HL-60 (cell line): ENCODE results near the gene TCFL5.

Source experiments
- DNase-seq, 2 experiments: peaks; one replicate each; pipeline ENCODE4 v3.0.0-alpha.2; 2010 to 2020; ENCODE audit warnings: low read depth in 1 of 2, low spot score in 1 of 2
- H3K27ac ChIP-seq: fragments of 250-450 bp; sonication (Bioruptor Pico); replicated peaks from 2 replicates; pipeline ENCODE4 v1.5.1; 2020; ENCODE audit warnings: mild to moderate bottlenecking, moderate library complexity
- H3K27me3 ChIP-seq: fragments of 250-450 bp; sonication (Bioruptor Pico); 2 replicates; pipeline ENCODE4 v1.5.1; 2021; ENCODE audit warnings: mild to moderate bottlenecking, moderate library complexity; ENCODE audit not compliant: insufficient read depth, poor library complexity, severe bottlenecking
- H3K4me3 ChIP-seq: replicated peaks from 2 replicates; pipeline ENCODE4 v1.5.1; 2011; ENCODE audit warnings: mild to moderate bottlenecking, control low read depth, low read length; ENCODE audit not compliant: insufficient read depth
- GABPA ChIP-seq: IDR thresholded peaks from 2 replicates; pipeline ENCODE4 v1.6.1; 2012; ENCODE audit warnings: low read depth
- POLR2AphosphoS5 ChIP-seq: IDR thresholded peaks from 2 replicates; pipeline ENCODE4 v1.6.1; 2012; ENCODE audit warnings: low read depth
- SPI1 ChIP-seq: IDR thresholded peaks from 2 replicates; pipeline ENCODE4 v1.6.1; 2012; ENCODE audit warnings: low read depth, mild to moderate bottlenecking, borderline replicate concordance
- TF ChIP-seq, protein P1 (sequence below): IDR thresholded peaks from 2 replicates; pipeline ENCODE4 v1.6.1; 2012; ENCODE audit warnings: low read depth; ENCODE audit not compliant: insufficient replicate concordance
- TF ChIP-seq, protein P2 (sequence below): IDR thresholded peaks from one replicate; pipeline ENCODE4 v1.5.1; 2011; ENCODE audit warnings: low read length, control low read depth, inconsistent platforms; ENCODE audit not compliant: insufficient read depth

Gene TCFL5

DNA sequence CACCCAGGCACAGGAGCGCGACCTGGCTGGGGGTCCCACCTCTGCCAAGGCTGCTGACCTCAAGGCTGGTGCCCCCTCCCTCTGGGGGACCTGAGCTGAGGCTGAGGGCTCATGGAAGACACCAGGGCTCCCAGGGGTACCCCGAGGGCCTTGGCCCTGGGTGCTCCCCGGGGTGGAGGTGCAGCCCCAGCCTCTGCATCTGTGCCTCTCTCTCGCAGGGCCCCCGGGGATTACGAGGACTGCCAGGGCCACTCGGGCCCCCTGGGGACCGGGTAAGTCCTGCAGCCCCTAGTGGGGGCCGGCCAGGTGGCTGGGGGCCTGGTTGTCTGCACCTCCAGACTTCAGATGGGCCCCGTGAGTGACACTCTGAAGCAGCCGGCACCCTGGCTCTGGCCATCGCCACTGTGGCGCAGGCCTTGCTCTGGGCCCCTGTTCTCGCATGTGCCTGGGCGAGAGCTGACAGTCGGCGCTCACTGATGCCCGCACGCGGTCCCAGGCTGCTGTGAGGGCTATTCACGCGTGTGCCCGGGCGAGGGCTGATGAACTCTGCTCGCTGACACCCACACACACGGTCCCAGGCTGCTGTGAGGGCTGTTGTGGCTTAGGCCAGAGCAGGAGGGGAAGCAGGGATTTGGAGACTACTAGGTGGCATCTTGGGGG is 35.5 kb downstream of the TCFL5 start:
- H3K27ac ChIP-seq = no peak overlapping the region
- H3K27me3 ChIP-seq = no peaks in the 10 kb centered on the region
- no peak overlapping the region for H3K4me3 ChIP-seq
- DNase-seq = no peak
- TF ChIP-seq SPI1 (no peak), POLR2AphosphoS5 (no peak), GABPA (no peak)
- TF ChIP-seq, protein P1, sequence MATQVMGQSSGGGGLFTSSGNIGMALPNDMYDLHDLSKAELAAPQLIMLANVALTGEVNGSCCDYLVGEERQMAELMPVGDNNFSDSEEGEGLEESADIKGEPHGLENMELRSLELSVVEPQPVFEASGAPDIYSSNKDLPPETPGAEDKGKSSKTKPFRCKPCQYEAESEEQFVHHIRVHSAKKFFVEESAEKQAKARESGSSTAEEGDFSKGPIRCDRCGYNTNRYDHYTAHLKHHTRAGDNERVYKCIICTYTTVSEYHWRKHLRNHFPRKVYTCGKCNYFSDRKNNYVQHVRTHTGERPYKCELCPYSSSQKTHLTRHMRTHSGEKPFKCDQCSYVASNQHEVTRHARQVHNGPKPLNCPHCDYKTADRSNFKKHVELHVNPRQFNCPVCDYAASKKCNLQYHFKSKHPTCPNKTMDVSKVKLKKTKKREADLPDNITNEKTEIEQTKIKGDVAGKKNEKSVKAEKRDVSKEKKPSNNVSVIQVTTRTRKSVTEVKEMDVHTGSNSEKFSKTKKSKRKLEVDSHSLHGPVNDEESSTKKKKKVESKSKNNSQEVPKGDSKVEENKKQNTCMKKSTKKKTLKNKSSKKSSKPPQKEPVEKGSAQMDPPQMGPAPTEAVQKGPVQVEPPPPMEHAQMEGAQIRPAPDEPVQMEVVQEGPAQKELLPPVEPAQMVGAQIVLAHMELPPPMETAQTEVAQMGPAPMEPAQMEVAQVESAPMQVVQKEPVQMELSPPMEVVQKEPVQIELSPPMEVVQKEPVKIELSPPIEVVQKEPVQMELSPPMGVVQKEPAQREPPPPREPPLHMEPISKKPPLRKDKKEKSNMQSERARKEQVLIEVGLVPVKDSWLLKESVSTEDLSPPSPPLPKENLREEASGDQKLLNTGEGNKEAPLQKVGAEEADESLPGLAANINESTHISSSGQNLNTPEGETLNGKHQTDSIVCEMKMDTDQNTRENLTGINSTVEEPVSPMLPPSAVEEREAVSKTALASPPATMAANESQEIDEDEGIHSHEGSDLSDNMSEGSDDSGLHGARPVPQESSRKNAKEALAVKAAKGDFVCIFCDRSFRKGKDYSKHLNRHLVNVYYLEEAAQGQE = no peak
- TF ChIP-seq, protein P2, sequence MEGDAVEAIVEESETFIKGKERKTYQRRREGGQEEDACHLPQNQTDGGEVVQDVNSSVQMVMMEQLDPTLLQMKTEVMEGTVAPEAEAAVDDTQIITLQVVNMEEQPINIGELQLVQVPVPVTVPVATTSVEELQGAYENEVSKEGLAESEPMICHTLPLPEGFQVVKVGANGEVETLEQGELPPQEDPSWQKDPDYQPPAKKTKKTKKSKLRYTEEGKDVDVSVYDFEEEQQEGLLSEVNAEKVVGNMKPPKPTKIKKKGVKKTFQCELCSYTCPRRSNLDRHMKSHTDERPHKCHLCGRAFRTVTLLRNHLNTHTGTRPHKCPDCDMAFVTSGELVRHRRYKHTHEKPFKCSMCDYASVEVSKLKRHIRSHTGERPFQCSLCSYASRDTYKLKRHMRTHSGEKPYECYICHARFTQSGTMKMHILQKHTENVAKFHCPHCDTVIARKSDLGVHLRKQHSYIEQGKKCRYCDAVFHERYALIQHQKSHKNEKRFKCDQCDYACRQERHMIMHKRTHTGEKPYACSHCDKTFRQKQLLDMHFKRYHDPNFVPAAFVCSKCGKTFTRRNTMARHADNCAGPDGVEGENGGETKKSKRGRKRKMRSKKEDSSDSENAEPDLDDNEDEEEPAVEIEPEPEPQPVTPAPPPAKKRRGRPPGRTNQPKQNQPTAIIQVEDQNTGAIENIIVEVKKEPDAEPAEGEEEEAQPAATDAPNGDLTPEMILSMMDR = no peak

DNA sequence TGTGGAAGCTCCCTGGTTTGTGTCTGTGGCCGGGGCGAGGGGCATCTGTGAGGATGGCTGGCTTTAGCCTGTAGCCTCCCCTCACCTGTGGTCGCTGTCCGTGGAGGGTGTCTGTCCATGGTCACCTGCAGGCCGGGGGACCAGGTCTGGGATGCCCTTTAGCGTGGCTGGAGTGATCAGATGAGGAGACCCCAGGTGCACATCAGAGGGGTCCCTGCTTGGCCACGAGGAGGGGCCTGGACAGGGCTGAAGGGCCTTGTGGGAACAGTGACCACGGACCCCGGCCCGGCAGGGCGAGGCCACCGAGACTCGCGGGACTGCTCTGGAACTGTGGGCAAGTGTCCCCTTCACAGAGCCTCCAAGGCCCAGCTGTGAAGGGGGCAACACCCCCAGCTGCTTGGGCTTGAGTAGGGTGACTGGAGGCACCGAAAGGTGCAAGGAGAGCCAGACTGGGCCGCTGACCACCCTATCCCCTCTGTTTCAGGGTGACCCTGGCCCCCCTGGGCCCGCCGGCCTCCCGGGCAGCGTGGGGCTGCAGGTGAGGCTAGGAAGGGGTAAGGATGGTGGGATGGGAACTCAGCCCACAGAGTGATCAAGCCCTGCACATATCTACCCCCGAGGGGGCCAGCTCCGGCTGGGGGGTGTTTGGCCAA is 36.2 kb downstream of the TCFL5 start:
- Histone ChIP-seq H3K4me3 (no peak overlapping the region), H3K27ac (no peak overlapping the region), H3K27me3 (no peaks in the 10 kb centered on the region)
- DNase-seq = no peak
- TF ChIP-seq, protein P1 = no peak
- TF ChIP-seq SPI1 (no peak), GABPA (no peak), POLR2AphosphoS5 (no peak)
- TF ChIP-seq, protein P2 = no peak

DNA sequence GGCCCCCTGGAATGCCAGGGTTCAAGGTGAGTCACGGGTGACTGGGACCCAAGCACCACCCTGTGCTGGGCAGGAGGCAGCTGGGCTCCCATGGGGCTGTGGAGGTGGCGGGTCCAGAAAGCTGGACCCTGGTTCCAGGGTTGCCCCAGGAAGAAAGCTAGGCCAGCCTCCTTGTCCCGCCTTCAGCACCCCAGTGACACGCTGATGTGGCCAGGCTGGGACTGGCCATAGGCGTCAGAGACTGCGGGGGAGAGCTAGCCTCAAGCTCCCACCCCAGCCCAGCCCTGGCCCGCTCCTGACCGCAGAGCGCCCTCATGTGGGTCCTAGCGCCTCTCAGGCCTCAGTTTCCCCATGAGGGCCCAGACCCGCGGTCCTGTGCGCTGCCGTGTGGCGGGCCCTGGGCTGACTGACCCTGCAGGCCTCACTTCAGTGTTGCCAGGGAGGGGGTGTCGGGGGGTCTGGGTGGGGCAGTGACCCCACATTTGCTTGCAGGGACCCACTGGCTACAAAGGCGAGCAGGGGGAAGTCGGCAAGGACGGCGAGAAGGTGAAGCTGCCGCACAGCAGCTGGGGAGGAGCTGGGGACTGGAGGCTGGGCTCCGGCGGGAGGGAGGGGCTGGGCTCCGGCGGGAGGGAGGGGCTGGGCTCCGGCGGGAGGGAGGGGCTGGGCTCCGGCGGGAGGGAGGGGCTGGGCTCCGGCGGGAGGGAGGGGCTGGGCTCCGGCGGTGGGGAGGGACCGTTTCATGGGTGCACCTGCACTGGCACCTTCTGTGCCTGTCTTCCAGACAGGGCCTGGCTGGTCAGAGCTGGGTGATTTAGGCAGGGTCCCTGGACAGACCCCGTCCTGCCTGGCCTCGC is 36.9 kb downstream of the TCFL5 start:
- Histone ChIP-seq H3K27me3 (no peaks in the 10 kb centered on the region), H3K4me3 (no peak overlapping the region), H3K27ac (no peak overlapping the region)
- peak in 1 of 2 experiments; percentile 60 for DNase-seq
- TF ChIP-seq SPI1 = no peak
- TF ChIP-seq, protein P2 = no peak
- TF ChIP-seq POLR2AphosphoS5 = no peak
- TF ChIP-seq, protein P1 = no peak
- TF ChIP-seq GABPA = no peak
